KOPT-K1 (cell line): ENCODE data around the gene ATP2B3.

Experiments
- H3K27ac ChIP-seq: fragments of 200-600 bp; sonication (generic); 2 replicates; pipeline ENCODE4 v1.5.1; 2016; ENCODE audit warnings: antibody characterized with exemption, mild to moderate bottlenecking, low read depth, low read length; ENCODE audit not compliant: poor library complexity, severe bottlenecking
- H3K36me3 ChIP-seq: fragments of 200-600 bp; sonication (generic); 2 replicates; pipeline ENCODE4 v1.5.1; 2017; ENCODE audit warnings: antibody characterized with exemption, mild to moderate bottlenecking, low read length, moderate library complexity; ENCODE audit not compliant: insufficient read depth
- H3K9me3 ChIP-seq: fragments of 200-600 bp; sonication (generic); 2 replicates; pipeline ENCODE4 v1.5.1; 2017; ENCODE audit warnings: antibody characterized with exemption, low read length, mild to moderate bottlenecking; ENCODE audit not compliant: insufficient read depth, poor library complexity, severe bottlenecking

Gene ATP2B3

DNA sequence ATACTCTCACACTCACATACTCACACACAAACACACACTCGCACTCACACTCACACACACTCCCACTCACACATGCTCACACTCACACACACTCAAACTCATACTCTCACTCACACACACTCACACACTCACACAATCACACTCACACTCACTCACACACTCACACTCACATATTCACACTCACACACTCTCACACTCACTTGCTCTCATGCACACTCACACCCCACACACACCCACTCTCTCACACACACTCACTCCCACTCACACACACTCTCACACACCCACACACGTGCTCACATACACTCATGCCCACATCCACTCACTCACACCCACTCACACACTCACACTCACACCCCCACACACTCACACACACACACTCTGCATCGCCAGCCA lies 4.9 kb upstream of the ATP2B3 start:
- no peak overlapping the region for H3K27ac ChIP-seq
- H3K36me3 ChIP-seq = no peaks in the 10 kb centered on the region
- H3K9me3 ChIP-seq = no peaks in the 10 kb centered on the region

DNA sequence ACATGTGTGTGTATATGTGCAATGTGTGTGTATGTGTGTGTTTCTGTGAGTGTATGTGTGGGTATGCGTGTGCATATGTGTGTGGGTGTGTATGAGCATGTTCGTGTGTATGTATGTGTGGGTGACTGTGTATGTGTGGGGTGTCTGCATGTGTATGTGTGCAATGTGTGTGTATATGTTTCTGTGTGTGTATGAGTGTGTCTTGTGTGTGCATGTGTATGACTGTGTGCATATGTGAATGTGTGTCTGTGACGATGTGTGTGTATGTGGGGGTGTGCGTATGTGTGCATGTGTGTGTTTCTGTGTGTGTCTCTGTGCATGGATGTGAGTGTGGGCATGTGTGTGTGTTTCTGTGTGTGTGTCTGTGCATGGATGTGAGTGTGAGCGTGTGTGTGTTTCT lies 4.2 kb upstream of the ATP2B3 start:
- Histone ChIP-seq H3K9me3 (no peaks in the 10 kb centered on the region), H3K27ac (no peak overlapping the region), H3K36me3 (no peaks in the 10 kb centered on the region)

DNA sequence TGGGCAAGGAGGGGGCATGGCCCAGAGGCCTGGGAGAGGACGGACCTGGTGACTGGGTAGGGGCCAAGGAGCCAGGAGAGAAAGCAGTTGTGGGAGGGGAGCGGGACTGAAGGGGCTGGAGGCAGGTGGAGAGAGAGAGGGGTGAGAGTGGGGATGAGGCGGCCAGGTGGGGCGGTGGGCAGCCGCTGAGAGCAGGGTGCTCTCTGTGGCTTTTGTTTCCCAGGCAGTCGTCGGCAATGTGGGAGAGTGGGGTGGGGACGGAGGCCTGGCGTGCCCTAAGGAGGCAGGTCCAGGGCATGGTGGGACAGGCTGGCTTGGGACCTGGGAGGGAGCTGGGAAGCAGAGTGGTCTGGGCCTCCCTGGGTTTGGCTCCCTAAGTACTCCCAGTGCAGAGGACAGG lies 3.2 kb upstream of the ATP2B3 start:
- H3K36me3 ChIP-seq = no peaks in the 10 kb centered on the region
- no peaks in the 10 kb centered on the region for H3K9me3 ChIP-seq

DNA sequence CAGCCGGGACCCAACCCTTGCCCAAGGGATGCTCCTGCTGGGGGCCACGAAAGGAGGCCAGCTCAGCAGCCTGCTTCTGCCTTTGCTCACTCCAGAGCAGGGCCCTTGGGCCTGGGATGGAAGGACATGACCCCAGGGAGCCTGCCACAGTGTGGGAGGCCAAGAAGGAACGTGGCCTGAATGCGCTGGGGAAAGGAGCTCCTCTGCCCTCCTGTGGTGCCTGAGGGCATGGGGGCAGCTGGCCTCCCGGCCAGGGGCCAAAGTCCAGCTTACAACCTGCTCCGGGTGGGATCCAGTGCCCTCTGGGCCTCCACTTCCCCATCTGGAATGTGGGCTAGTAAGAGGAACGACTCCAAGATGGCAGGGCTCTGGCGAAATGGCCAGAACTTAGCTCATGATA lies 2.0 kb upstream of the ATP2B3 start:
- Histone ChIP-seq H3K36me3 (no peaks in the 10 kb centered on the region), H3K27ac (no peak overlapping the region), H3K9me3 (no peaks in the 10 kb centered on the region)

More for the DNA sequence above, 3.2 kb upstream of the ATP2B3 start:
- no peak overlapping the region for H3K27ac ChIP-seq

DNA sequence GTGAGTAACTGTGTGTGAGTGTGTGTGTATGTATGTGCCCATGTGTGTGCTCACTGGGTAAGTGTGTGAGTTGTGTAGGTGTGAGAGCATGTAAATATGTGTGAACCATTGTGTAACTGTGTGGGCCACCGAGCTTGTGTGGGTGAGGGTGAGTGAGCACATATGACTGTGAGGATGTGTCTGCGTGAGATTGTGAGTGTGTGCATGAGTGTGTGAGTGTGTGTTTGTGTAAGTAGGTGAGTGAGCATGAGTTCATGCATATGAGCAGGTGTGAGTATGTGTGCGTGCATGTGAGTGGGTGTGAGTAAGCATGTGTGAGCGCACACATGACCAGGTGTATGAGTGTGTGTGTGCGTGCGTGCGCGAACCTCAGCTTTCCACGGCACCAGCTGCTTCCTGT lies 1.4 kb upstream of the ATP2B3 start:
- Histone ChIP-seq H3K27ac (no peak overlapping the region), H3K9me3 (no peaks in the 10 kb centered on the region), H3K36me3 (no peaks in the 10 kb centered on the region)

DNA sequence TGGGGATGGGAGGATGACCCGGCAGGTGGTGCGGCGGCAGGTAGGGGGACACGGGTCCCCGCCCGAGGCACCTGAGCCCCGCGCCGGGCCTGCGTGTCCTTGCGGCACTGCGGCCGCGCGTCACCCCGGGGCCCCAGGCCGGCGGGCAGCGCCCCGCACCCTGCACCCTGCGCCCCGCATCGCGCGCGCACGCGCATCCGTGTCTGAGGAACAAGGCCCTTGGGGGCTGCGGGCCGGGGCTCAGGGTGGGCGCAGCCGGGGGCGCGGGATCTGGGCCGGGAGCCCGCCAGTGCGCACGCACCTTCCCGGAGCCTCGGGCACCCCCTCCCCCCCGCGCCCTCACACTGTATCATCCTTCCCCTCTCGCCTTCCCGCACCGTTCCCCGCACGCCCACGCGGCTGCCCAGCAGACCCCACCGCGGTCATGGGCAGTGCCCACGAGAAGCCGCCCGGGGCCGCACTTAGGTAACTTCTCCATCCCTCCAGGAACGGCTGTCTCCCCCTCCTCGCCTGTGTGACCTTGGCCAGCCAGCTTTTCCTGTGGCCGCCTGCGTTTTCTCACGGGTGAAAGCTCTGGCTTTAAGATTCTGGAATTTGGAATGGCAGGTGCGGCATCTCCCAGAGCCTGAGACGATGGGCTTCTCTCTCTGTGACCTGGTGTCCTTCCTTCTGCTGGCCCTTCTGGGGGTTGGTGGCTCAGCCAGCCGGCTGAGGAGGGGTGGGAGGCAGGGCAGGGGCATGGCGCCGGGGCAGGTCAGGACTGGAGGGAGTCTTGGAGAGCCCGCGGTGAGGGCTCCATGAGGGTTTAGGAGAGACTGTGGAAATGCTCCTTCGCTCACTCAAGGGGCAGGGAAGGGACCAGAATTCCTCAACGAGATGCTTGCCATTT lies 748 bp downstream of the ATP2B3 start:
- no peaks in the 10 kb centered on the region for H3K9me3 ChIP-seq
- H3K27ac ChIP-seq = no peak overlapping the region
- no peaks in the 10 kb centered on the region for H3K36me3 ChIP-seq

DNA sequence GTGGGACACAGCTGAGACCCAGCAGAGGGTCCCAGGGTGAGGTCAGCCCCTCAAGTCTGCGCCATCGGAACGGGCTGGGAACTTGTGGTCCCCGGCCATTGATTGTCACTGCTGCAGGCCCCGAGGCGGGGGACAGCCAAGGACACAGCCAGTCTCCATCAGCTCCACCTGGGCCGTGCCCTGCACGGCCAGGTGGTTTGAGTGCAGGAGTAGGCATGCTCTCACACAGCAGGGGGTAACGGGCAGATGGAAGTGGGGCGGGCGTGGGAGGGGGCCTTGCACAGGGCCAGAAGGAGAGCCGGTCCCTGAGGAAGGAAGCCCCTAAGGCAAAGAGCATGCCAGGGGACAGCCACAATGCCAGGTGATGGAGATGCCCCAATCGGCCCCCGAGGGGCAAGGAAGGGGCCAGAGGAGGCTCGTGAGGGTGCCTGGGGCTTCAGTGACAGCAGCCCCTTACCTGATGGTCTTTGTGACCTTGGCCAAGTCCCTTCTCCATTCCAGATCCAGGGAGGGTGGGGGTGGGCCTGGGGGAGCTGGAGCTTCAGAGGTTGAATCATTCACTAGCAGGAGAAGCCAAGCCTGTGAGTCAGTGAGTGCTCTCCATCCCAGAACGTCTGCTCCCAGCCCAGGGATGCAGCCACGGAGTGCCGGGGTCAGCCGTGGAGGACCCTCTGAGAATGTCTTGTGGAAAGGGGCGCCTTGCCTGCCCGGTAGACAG lies 2.3 kb downstream of the ATP2B3 start:
- no peaks in the 10 kb centered on the region for H3K36me3 ChIP-seq
- H3K27ac ChIP-seq = no peak overlapping the region
- no peaks in the 10 kb centered on the region for H3K9me3 ChIP-seq

DNA sequence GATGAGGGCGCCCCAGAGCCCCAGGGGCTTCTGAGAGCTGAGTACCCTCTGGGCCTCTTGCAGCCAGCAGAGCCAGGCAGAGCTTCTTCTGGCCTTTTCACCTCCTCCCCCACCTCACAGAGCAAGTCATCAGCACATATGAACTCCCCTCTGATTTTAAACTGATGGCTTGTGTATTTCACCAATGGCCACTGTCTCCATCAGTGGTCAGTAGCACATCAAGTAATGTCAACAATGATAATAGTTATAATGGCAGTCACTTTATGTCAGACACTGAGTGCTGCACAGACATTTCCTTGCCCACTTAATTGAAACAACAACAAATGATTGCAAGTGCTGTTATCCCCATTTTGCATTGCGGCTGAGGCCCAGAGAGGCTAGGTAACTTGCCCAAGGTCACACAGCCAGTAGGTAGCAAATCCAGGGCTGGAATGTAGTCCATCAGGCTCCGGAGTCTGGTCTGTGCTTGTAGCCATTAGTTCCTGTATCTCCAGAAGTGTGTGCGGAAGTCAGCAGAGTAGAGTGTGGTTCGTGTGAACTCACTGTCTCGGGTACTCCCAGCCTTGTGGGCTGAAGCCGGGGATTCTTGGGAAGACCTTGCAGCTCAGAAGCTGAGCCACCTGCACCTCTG lies 3.0 kb downstream of the ATP2B3 start:
- Histone ChIP-seq H3K9me3 (no peaks in the 10 kb centered on the region), H3K27ac (no peak overlapping the region), H3K36me3 (no peaks in the 10 kb centered on the region)

DNA sequence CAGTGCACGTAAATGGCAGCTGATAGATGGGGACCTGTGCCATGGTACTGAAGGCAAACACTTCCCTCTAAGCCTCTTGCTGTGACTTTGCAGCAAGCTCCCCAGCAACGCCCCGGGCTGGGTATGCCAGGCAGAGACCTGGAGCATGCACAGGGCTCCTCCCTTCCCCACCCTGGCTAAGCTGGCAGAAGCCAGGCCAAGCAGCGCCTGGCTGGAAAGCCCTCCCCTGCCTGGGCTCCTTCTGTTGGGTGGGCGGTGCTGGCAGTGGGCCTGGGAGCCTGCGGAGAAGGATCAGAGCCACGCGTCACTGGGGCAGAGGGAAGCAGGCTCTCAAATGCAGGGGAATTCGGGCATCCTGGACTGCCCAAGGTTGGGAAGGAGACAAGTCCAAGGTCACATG lies 3.6 kb downstream of the ATP2B3 start:
- Histone ChIP-seq H3K27ac (no peak overlapping the region), H3K36me3 (no peaks in the 10 kb centered on the region), H3K9me3 (no peaks in the 10 kb centered on the region)

DNA sequence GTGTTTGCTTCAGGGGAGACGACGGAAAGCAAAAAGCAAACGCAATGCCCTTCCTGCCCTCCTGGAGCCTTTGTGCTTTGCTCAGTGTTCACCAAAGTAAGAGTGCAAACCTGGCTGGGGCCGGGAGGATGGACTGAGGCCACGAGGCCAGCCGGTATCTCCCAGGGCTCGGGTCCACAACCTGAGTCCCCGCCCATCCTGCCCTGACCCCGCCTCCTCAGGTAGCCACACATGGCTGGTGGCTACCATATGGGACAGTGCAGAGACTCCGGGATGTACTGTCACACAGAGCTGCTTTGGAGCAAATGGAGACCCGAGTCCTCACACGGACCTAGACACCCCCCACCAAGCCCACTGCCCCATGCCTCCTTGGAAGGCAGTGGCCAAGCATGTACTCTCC lies 4.8 kb downstream of the ATP2B3 start:
- no peaks in the 10 kb centered on the region for H3K36me3 ChIP-seq
- no peaks in the 10 kb centered on the region for H3K9me3 ChIP-seq
- no peak overlapping the region for H3K27ac ChIP-seq

DNA sequence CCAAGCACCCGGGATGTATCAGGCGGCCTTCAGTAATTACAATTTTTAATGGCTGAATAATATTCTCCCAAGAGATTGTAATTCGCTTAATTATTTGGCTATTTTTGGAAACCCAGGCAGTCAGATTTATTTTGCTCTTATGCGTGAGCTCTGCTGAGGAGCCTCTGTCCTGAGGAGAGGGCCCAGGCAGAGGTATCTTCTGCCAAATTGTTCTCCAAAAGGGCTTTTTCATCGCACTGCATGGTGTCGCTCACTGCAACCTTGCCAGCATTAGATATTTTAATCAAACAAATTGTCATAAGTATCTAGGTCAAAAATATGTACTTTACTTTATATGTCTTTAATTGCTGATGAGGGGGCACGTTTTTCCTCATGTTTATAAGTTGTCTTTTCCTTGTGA lies 5.8 kb downstream of the ATP2B3 start:
- no peaks in the 10 kb centered on the region for H3K9me3 ChIP-seq
- H3K27ac ChIP-seq = no peak overlapping the region

DNA sequence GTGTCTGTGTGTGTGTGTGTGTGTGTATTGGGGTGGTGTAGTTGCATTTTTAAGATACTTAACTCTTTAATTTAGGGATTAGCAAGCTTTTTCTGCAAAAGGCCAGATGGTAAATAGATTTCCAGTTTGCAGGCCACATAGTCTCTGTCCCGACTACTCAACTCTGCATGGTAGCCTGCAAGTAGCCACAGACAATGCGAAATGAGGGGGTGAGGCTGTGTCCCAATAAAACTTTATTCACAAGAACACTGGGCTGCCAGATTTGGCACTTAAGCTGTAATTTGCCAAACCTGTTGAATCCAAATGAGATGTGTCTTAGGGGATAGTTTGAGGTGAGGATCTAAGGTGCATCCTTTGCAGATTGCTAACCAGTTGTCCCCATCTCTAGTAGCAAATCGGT lies 6.8 kb downstream of the ATP2B3 start:
- Histone ChIP-seq H3K36me3 (no peaks in the 10 kb centered on the region), H3K27ac (no peak overlapping the region), H3K9me3 (no peaks in the 10 kb centered on the region)

More for the DNA sequence above, 5.8 kb downstream of the ATP2B3 start:
- H3K36me3 ChIP-seq = no peaks in the 10 kb centered on the region

DNA sequence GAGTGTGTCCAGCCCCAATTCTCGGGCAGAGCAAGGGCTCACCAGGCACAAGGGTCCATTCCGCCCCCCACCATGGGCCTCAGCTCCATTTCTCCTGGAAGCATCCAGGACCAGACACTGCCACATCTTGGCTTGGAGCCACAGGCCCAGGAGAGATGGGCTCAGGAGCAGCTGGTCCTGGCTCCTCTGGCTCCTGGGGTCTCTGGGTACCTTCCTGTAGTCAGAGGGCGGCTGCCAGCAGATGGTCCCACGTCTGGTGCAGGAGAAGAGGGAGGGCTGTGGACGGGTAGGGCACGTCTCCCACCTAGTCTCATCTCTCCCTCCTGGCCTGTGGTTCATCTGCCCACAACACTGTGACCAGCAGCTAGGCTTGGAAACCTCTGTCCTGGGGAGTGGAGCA lies 8.0 kb downstream of the ATP2B3 start:
- no peaks in the 10 kb centered on the region for H3K36me3 ChIP-seq
- no peak overlapping the region for H3K27ac ChIP-seq
- H3K9me3 ChIP-seq = no peaks in the 10 kb centered on the region

DNA sequence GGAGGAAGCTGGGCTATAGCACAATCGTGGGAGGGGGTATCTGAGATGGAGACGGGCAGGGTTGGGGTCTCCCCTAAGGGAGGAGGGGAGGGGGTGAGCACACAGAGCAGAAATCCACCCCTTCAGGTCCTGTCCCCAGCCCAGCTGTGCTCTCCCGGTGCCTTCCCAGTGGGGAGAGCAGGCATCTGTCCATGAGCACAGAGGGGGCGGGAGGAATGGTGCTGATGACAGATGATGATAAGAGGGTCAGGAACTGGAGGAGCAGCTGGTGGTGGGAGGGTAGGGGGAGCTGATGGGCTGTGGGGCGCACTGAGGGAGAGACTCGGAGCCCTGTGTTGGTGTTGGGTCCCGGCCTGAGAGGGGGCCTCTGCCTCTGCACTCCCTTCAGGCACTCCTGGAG lies 8.6 kb downstream of the ATP2B3 start:
- Histone ChIP-seq H3K27ac (no peak overlapping the region), H3K9me3 (no peaks in the 10 kb centered on the region), H3K36me3 (no peaks in the 10 kb centered on the region)

DNA sequence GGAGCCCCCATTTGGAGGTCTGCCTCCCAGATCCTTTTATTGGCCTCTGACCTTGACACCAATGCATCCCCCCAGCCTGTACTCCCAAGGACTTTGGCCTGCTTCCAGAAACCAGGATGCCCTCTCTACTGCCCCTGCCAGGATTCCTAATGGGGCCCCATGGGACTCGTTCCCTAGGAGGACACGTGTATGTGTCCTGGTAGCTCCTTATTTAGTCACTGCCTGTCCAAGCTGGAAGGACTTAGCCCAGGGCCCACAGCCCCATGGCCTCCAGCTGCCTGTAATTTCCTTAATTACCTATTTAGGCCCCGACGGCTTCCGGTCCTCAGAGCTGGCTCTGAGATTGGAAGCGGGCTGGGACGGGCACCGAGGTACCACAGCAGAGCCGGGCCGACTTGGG lies 9.4 kb downstream of the ATP2B3 start:
- H3K36me3 ChIP-seq = no peaks in the 10 kb centered on the region
- no peaks in the 10 kb centered on the region for H3K9me3 ChIP-seq
- no peak overlapping the region for H3K27ac ChIP-seq
